Neuron (in vitro differentiated cells): ENCODE results near the gene ANKMY1.

Experiments used
- H2AFZ ChIP-seq: one replicate; pipeline ENCODE4 v1.6.1; 2013; ENCODE audit warnings: low read depth, mild to moderate bottlenecking, inconsistent platforms, low read length, moderate library complexity
- H3K27me3 ChIP-seq: one replicate; pipeline ENCODE4 v1.6.1; 2013; ENCODE audit warnings: low read length; ENCODE audit not compliant: insufficient read depth
- H3K36me3 ChIP-seq: one replicate; pipeline ENCODE4 v1.6.1; 2013; ENCODE audit warnings: low read length; ENCODE audit not compliant: insufficient read depth
- H3K4me1 ChIP-seq: one replicate; pipeline ENCODE4 v1.6.1; 2013; ENCODE audit warnings: low read length; ENCODE audit not compliant: insufficient read depth
- H3K4me3 ChIP-seq: 2 replicates; pipeline ENCODE4 v1.5.1; 2013; ENCODE audit warnings: mild to moderate bottlenecking, low read length, moderate library complexity
- H3K9me3 ChIP-seq: one replicate; pipeline ENCODE4 v1.6.1; 2013; ENCODE audit warnings: low read length

The ANKMY1 gene

DNA sequence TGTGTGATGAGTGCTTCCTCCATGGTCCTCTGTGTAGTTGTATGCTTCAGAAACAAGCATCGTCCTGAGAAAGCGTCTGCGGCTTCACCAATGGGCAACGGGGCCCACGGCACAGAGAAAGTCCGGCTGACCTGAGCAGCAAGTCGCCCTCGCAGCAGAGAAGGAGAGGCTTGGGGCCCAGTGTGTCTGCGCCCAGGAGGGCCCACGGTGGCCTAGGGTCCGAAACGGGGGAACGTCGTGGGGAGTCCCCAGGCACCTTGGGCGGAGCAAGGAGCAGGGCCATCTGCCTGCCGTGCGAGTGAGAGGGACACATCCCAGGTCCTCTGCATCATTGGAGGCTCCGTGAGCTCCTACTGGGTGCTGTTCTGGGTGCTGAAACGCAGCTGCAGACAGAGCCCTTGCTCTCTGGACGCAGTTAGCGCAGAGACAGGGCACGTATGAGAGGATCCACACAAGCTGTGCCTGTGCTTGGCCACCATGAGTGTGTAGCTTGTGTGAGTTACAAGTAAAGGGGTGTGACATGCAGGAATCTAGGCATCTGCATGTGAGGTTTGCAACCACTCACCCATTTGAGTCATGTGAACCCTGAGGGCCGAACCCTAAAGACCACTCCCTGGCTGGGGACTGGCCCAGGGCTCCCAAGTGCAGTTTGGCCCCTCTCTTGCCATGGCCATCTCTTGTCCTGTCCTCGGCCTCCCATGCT lies 111.7 kb downstream of the ANKMY1 start:
- Histone ChIP-seq H2AFZ (no peak overlapping the region), H3K4me3 (no peak overlapping the region), H3K27me3 (no peaks in the 10 kb centered on the region), H3K4me1 (peaks cover 18% of the 10 kb centered on the region), H3K36me3 (peaks cover 6% of the 10 kb centered on the region), H3K9me3 (no peaks in the 10 kb centered on the region)

DNA sequence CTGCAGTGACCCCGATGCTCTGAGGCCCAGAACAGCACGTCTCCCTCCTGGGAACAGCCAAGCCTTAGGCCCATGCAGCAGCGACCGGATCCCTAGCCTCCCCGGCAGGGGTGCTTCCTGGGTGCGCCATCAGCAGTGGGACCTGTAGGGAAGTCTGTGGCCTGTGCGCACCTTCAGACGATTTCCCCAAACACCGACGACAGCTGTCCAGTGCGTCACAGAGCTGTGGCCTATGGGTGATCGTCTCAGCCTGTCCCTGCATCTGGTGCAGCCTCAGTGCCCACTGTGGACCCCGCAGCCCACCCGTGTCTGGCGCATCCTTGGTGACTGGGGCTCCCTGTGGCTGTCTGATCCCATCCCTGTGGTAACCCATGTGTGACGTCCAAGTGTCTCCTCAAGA lies 113.3 kb downstream of the ANKMY1 start:
- Histone ChIP-seq H3K4me1 (peaks cover 2% of the 10 kb centered on the region), H3K4me3 (no peak overlapping the region), H3K27me3 (no peaks in the 10 kb centered on the region), H3K9me3 (no peaks in the 10 kb centered on the region), H2AFZ (no peak overlapping the region), H3K36me3 (peaks cover 9% of the 10 kb centered on the region)

DNA sequence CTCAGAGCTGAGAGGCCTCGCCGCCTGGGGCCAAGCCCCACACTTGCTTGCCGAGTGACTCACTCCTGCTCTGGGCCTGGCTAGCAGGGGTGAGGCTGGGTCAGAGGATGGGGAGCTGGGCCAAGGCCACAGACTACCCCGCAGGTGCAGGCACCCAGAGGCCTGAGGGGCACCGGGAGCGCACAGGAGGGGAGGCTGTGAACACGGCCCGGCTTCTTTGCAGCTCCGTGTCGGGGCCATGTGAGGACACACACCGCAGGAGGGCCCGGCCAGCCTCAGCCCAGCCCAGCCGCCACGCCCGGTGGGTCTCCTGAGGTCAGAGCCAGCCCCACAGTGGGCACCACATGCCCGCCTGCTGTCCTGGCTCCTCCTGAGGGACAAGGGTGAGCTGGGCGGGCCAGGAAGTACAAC lies 113.9 kb downstream of the ANKMY1 start:
- Histone ChIP-seq H2AFZ (no peak overlapping the region), H3K36me3 (peaks cover 9% of the 10 kb centered on the region), H3K4me3 (no peak overlapping the region), H3K4me1 (peaks cover under 1% of the 10 kb centered on the region), H3K9me3 (no peaks in the 10 kb centered on the region), H3K27me3 (no peaks in the 10 kb centered on the region)

DNA sequence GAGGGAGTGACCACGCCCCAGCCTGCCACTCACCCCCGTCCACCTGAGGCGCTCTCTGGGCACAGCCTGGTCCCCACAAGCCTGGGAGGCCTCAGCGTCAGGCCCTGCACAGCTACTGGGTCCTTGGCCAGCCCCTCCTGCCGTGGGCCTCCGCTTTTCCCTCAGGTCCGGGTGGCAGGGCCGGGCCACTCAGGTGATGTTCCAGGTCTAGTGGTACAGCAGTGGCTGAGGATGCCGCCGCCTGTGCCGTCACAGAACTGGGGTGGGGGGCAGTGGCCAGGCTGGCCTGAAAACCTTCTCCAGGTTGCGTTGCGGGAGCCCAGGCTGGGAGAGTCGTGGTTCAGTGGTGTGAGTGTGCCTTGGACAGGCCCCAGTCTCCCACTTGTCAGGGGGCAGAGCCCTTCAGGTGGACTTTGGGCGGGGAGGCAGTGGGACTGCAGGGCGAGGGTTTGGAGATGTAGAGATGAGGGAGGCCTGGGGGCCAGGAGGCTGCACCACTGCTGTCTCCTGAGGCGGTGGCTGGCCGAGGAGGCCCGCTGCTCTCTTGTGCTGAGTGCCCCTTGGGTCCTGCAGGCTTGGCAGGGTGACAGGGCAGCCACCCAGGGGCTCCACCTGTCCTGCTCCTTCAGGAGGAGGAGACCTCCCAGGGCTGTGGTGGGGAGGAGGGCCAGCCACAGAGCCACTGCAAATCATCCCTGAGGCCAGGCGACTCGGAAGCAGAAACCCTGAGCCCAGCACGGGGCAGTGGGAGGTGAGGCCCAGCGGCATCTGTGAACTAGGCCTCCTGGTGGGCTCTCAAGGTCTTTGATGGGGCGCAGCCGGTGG lies 114.7 kb downstream of the ANKMY1 start:
- no peaks in the 10 kb centered on the region for H3K9me3 ChIP-seq
- no peak overlapping the region for H2AFZ ChIP-seq
- no peak overlapping the region for H3K4me3 ChIP-seq
- peaks cover 4% of the 10 kb centered on the region for H3K4me1 ChIP-seq
- H3K36me3 ChIP-seq: peaks cover 9% of the 10 kb centered on the region
- no peaks in the 10 kb centered on the region for H3K27me3 ChIP-seq

DNA sequence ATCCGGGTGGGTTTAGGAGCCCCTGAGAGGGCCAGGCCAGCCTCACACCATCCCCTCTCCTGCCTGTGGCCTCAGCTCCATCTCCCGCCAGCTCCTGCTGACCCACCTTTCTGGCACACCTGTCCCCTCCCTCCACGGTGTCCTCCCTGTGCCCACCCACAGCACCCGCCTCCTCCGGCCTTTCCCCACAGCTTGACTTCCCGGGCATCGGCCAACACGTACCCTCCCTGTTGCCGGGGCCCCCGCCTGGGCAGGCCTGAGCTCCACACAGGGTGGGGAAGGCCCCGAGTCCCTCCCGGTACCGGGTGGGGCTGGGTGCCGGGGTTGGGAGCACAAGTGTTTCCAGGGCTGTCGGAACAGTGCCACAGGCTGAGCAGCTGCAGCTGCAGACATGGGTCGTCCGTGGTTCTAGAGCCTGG lies 115.8 kb downstream of the ANKMY1 start:
- Histone ChIP-seq H3K4me1 (peaks cover 12% of the 10 kb centered on the region), H3K36me3 (peaks cover 9% of the 10 kb centered on the region), H3K4me3 (no peak overlapping the region), H3K9me3 (no peaks in the 10 kb centered on the region), H2AFZ (no peak overlapping the region), H3K27me3 (no peaks in the 10 kb centered on the region)

DNA sequence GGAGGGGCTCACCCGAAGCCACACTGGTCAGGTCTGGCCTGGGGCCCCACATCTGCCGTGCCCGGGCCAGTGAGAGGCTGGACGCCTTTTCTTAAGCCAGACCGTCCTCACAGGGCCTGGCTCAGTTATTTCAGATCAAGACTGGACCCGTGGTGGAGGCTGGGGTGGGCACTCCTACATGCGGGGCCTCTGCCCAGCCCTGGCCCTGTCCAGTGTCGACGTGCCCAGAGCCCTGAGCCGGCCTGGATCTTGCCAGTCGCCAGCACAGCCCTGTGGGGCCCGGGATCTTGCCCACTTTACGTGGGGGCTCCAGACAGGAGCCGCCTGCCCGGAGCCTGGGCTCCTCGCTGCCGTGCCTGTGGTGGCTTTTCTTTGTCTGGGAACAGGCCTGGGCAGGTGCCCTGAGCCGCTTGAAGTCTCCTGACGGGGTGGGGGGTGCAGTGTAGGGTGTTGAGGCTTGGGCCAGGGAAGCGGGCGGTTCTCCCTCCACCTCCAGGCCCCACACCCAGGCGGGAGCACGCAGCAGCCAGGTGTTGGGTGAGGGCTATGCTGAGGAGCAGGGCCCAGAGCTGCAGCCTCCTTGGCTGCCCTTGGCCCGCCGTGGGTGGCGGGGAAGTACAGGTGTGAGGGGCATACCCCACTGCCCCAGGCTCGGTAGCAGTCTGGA lies 116.3 kb downstream of the ANKMY1 start:
- Histone ChIP-seq H3K4me3 (no peak overlapping the region), H3K36me3 (peaks cover 8% of the 10 kb centered on the region), H3K9me3 (no peaks in the 10 kb centered on the region), H3K4me1 (peaks cover 17% of the 10 kb centered on the region), H2AFZ (no peak overlapping the region), H3K27me3 (no peaks in the 10 kb centered on the region)

DNA sequence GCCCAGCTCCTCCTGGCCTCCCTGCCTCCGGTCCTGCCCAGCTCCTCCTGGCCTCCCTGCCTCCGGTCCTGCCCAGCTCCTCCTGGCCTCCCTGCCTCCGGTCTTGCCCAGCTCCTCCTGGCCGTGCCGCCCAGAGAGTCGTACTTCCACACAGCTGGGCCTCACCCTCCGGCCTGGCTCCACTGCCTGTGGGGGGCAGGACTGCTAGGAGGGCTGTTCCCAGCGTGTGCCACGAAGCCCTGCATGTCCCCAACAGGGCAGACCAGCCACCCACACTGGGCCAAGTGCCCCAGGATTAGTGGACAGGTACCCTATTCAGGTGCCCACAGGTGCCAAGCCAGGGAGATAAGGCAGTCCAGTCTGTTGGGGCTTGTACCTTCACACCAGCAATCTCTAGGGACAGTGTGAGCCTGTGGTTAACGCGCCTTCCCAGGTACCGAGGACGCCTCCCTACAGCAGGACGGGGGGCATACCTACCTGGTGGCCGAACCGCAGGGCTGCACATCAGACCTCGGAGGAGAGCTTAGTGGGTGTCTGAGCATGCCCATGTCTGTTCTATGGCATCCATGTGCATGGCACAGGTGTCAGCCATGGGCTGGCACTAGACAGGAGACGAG lies 117.0 kb downstream of the ANKMY1 start:
- peaks cover 19% of the 10 kb centered on the region for H3K4me1 ChIP-seq
- no peak overlapping the region for H2AFZ ChIP-seq
- no peak overlapping the region for H3K4me3 ChIP-seq
- no peaks in the 10 kb centered on the region for H3K27me3 ChIP-seq
- H3K36me3 ChIP-seq: peaks cover 6% of the 10 kb centered on the region
- H3K9me3 ChIP-seq: no peaks in the 10 kb centered on the region

DNA sequence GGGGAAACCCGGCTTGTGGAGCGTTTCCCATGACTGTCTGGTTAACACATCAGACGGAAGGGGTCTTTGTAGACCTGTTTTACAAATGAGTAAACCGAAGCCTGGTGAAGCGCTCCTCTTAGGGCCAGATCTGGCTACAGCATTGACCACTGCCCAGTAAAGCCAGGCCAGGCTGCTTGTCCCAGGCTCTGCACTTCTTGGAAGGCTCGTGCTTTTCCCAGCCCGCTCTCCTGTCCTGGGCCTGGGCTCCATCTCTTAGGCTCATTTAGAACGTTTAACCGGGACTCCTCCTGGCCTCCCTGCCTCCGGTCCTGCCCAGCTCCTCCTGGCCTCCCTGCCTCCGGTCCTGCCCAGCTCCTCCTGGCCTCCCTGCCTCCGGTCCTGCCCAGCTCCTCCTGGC lies 117.5 kb downstream of the ANKMY1 start:
- H3K36me3 ChIP-seq: peaks cover 6% of the 10 kb centered on the region
- H2AFZ ChIP-seq: no peak overlapping the region
- no peaks in the 10 kb centered on the region for H3K9me3 ChIP-seq
- H3K4me1 ChIP-seq: peaks cover 19% of the 10 kb centered on the region
- H3K27me3 ChIP-seq: no peaks in the 10 kb centered on the region
- H3K4me3 ChIP-seq: no peak overlapping the region

DNA sequence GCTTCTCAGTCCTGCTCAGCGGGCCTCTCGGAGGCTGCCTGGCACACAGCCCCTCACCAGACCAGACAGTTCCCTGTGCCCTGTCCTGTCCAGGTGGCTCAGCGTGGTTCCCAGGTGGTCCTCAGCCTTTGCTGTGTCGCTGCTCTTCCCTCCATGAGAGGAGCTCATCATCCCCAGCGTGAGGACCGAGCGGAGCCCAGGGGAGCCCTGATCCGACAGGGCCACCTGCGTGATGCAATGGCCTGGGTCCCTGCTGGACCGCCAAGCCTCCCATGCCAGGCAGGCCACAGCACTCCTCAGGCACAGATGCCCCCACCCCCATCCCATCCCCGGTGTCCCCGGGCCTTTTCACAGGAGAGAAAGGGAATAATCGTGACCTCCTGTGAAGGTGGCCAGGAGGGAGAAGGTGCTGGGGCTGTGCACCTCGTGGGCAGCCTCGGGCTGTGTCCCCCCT lies 118.1 kb downstream of the ANKMY1 start:
- H2AFZ ChIP-seq: no peak overlapping the region
- H3K4me1 ChIP-seq: peaks cover 19% of the 10 kb centered on the region
- H3K36me3 ChIP-seq: peaks cover 6% of the 10 kb centered on the region
- no peaks in the 10 kb centered on the region for H3K9me3 ChIP-seq
- H3K4me3 ChIP-seq: no peak overlapping the region
- no peaks in the 10 kb centered on the region for H3K27me3 ChIP-seq

DNA sequence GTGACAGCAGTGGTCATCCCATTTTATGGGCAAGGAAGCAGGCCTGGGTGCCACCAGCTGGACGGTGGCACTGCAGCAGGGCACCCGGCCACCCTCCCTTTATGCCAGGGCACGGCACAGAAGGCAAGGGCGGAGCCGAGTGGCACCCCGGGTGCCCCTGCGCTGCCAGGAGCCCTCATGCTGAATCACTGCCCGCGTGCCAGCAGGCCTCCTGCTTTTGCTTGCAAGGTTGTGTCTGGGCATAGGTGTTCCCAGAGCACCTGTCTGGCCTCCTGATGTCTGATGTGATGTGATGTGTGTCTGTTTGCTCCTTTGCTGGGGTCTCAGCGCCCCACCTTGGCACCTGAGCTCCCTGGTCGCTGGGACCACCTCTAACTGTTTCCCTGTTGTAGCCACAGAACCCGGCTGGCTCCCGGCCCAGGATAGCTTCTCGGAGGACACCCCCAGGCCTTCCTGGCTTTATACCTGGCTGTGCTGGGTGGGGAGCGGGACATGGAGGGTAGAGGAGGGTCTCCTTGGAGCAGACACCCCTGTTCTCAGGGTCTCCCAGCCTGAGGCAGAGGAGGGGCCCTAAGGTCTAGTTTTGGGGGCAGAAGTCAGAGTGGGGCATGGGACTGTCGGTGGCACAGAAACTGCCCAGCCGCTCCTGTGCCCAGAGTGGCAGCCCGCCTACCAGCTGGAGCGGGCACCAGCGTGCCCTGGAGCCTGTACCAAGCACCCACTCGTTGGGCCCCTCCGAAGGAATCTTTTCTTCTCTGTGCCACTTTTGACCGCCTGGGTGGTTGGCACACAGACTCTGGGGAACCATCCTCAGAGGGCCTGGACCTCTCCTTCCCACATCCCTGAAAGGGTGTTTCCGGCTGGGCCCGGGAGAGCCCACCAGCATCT lies 118.7 kb downstream of the ANKMY1 start:
- H3K4me3 ChIP-seq: no peak overlapping the region
- H3K36me3 ChIP-seq: peaks cover 6% of the 10 kb centered on the region
- no peaks in the 10 kb centered on the region for H3K27me3 ChIP-seq
- peaks cover 19% of the 10 kb centered on the region for H3K4me1 ChIP-seq
- H2AFZ ChIP-seq: no peak overlapping the region
- no peaks in the 10 kb centered on the region for H3K9me3 ChIP-seq

DNA sequence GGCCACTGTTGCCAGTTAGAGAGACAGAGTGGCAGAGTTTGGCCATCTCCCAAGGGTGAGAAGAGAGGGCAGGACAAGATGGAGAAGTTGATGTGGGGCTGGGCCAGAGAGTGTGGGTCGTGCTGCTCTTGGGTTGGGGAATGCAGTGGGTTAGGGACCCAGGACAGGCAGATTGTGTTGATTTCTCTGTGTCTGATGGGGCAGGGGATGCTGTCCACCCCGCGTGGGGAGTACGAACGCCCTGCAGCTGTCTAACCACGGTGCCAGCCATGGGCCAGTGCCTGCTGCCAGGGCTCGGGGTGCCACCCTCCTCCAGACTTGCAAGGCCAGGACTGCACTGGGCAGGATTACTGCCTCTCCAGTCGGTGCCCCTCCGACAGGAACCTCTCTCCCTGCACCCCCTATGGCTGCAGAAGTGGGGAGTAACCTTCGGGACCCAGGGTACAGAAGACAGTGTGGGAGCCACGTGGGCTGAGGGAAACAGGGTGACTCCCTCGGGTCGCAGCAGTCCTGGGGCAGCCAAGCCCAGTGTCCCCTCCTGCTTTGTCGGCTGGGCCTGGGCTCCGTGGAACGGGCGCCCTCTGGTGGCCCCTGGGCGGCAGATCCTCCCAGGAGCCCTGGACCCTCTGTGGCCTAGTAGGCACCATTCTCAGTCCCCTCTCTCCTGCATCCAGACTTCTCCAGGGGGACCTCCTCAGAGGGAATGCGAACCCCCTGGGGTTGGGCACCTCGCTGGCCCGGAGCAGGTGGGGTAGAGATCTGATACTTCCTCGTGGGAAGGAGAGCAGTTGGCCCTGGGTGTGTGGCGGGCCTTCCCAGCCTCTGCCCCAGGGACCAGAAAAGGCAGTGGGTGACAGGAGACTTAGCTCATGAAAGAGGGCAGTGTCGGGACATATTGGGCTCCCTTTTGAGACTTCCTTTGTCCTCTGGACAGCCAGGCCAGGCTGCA lies 119.7 kb downstream of the ANKMY1 start:
- no peaks in the 10 kb centered on the region for H3K27me3 ChIP-seq
- H2AFZ ChIP-seq: no peak overlapping the region
- H3K9me3 ChIP-seq: no peaks in the 10 kb centered on the region
- H3K4me1 ChIP-seq: peaks cover 19% of the 10 kb centered on the region
- H3K36me3 ChIP-seq: peaks cover 6% of the 10 kb centered on the region
- H3K4me3 ChIP-seq: no peak overlapping the region
